Measurements from ENCODE around the gene SLC9A3.
"Not testable (repeated sequence)": the region's sequence is repeated elsewhere in the genome, so short reads cannot be mapped to it uniquely, and the experiment has no call there.

SLC9A3 gene

GRCh38 chr5:524234-524972 is at the start of gene SLC9A3:
Gene SLC9A3, minus strand, starts transcription at chr5:524449.
- DNase-seq (ENCODE audit: low read depth): no peak

GRCh38 chr5:573976-574375 is 49.7 kb upstream of the SLC9A3 start:
- DNase-seq (ENCODE audit: low read depth): no peak

- DNase-seq (ENCODE audit: low read depth): no peak
Measured at GRCh38 chr5:573206-573605, 49.0 kb upstream of the SLC9A3 start.

GRCh38 chr5:572398-573019 is 48.3 kb upstream of the SLC9A3 start:
- DNase-seq (ENCODE audit: low read depth): no peak

GRCh38 chr5:571791-572190 is 47.5 kb upstream of the SLC9A3 start:
- DNase-seq (ENCODE audit: low read depth): no peak

GRCh38 chr5:570886-571285 is 46.6 kb upstream of the SLC9A3 start:
- DNase-seq (ENCODE audit: low read depth): no peak

- DNase-seq (ENCODE audit: low read depth): no peak
Measured at GRCh38 chr5:570446-570845, 46.2 kb upstream of the SLC9A3 start.

GRCh38 chr5:569868-570361 is 45.7 kb upstream of the SLC9A3 start:
- no peak for DNase-seq (ENCODE audit: low read depth)

GRCh38 chr5:569358-569867 is 45.2 kb upstream of the SLC9A3 start:
- DNase-seq (ENCODE audit: low read depth): no peak

GRCh38 chr5:568809-569208 is 44.6 kb upstream of the SLC9A3 start:
- no peak for DNase-seq (ENCODE audit: low read depth)

GRCh38 chr5:568061-568781 is 44.0 kb upstream of the SLC9A3 start:
- no peak for DNase-seq (ENCODE audit: low read depth)

- DNase-seq (ENCODE audit: low read depth): no peak
Measured at GRCh38 chr5:567664-568060, 43.4 kb upstream of the SLC9A3 start.

- DNase-seq (ENCODE audit: low read depth): no peak
Measured at GRCh38 chr5:566636-567309, 42.5 kb upstream of the SLC9A3 start.

GRCh38 chr5:565782-566440 is 41.7 kb upstream of the SLC9A3 start:
- no peak for DNase-seq (ENCODE audit: low read depth)

GRCh38 chr5:561408-561807 is 37.2 kb upstream of the SLC9A3 start:
- no peak for DNase-seq (ENCODE audit: low read depth)

GRCh38 chr5:560792-561166 is 36.5 kb upstream of the SLC9A3 start:
- DNase-seq (ENCODE audit: low read depth): no peak

- DNase-seq (ENCODE audit: low read depth): no peak
Measured at GRCh38 chr5:558871-559503, 34.7 kb upstream of the SLC9A3 start.

GRCh38 chr5:558326-558725 is 34.1 kb upstream of the SLC9A3 start:
- DNase-seq (ENCODE audit: low read depth): no peak

- not testable (repeated sequence) for DNase-seq (ENCODE audit: low read depth)
Measured at GRCh38 chr5:557917-558316, 33.7 kb upstream of the SLC9A3 start.

GRCh38 chr5:556909-557441 is 32.7 kb upstream of the SLC9A3 start:
- DNase-seq (ENCODE audit: low read depth): no peak

GRCh38 chr5:555058-555623 is 30.9 kb upstream of the SLC9A3 start:
- no peak for DNase-seq (ENCODE audit: low read depth)

Measured in stimulated activated CD8-positive, alpha-beta memory T cell treated with anti-CD3 and anti-CD28 coated beads, Interleukin-15, amount 100 ng/mL, for 1 hour (primary cell).